HL-60 (cell line): ENCODE data around the gene CXCL13.
"Not testable (repeated sequence)": the region's sequence is repeated elsewhere in the genome, so short reads cannot be mapped to it uniquely, and the experiment has no call there.

Experiments used
- DNase-seq, 2 experiments: peaks; one replicate each; pipeline ENCODE4 v3.0.0-alpha.2; 2010 to 2020; ENCODE audit warnings: low read depth in 1 of 2, low spot score in 1 of 2
- H3K27ac ChIP-seq: fragments of 250-450 bp; sonication (Bioruptor Pico); replicated peaks from 2 replicates; pipeline ENCODE4 v1.5.1; 2020; ENCODE audit warnings: mild to moderate bottlenecking, moderate library complexity
- H3K27me3 ChIP-seq: fragments of 250-450 bp; sonication (Bioruptor Pico); 2 replicates; pipeline ENCODE4 v1.5.1; 2021; ENCODE audit warnings: mild to moderate bottlenecking, moderate library complexity; ENCODE audit not compliant: insufficient read depth, poor library complexity, severe bottlenecking
- H3K4me3 ChIP-seq: replicated peaks from 2 replicates; pipeline ENCODE4 v1.5.1; 2011; ENCODE audit warnings: mild to moderate bottlenecking, control low read depth, low read length; ENCODE audit not compliant: insufficient read depth
- GABPA ChIP-seq: IDR thresholded peaks from 2 replicates; pipeline ENCODE4 v1.6.1; 2012; ENCODE audit warnings: low read depth
- POLR2AphosphoS5 ChIP-seq: IDR thresholded peaks from 2 replicates; pipeline ENCODE4 v1.6.1; 2012; ENCODE audit warnings: low read depth
- SPI1 ChIP-seq: IDR thresholded peaks from 2 replicates; pipeline ENCODE4 v1.6.1; 2012; ENCODE audit warnings: low read depth, mild to moderate bottlenecking, borderline replicate concordance
- TF ChIP-seq, protein P1 (sequence below): IDR thresholded peaks from 2 replicates; pipeline ENCODE4 v1.6.1; 2012; ENCODE audit warnings: low read depth; ENCODE audit not compliant: insufficient replicate concordance
- TF ChIP-seq, protein P2 (sequence below): IDR thresholded peaks from one replicate; pipeline ENCODE4 v1.5.1; 2011; ENCODE audit warnings: low read length, control low read depth, inconsistent platforms; ENCODE audit not compliant: insufficient read depth

Gene CXCL13

DNA sequence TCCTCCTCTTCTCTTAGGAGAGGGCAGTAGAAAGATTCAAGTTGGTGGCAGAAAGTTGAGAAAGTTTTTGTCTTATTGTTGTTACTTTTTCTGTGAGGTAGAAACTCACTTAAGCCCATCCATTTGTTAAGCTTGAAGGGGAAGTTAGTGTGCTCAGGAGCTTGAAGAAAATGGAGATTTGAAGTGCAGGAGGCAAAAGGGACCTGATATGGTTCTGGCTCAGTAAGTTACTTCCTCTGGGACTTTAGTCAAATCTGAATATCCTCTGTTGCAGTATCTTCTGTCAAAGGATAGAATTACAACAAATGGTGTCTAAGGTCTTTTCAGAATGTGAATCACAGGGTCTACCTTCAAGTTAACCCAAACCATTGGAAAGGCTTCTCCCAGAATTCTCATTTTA lies 46.2 kb downstream of the CXCL13 start:
- DNase-seq = no peak
- H3K27ac ChIP-seq = no peak overlapping the region
- TF ChIP-seq POLR2AphosphoS5 (no peak), GABPA (no peak), SPI1 (no peak)
- TF ChIP-seq, protein P1, sequence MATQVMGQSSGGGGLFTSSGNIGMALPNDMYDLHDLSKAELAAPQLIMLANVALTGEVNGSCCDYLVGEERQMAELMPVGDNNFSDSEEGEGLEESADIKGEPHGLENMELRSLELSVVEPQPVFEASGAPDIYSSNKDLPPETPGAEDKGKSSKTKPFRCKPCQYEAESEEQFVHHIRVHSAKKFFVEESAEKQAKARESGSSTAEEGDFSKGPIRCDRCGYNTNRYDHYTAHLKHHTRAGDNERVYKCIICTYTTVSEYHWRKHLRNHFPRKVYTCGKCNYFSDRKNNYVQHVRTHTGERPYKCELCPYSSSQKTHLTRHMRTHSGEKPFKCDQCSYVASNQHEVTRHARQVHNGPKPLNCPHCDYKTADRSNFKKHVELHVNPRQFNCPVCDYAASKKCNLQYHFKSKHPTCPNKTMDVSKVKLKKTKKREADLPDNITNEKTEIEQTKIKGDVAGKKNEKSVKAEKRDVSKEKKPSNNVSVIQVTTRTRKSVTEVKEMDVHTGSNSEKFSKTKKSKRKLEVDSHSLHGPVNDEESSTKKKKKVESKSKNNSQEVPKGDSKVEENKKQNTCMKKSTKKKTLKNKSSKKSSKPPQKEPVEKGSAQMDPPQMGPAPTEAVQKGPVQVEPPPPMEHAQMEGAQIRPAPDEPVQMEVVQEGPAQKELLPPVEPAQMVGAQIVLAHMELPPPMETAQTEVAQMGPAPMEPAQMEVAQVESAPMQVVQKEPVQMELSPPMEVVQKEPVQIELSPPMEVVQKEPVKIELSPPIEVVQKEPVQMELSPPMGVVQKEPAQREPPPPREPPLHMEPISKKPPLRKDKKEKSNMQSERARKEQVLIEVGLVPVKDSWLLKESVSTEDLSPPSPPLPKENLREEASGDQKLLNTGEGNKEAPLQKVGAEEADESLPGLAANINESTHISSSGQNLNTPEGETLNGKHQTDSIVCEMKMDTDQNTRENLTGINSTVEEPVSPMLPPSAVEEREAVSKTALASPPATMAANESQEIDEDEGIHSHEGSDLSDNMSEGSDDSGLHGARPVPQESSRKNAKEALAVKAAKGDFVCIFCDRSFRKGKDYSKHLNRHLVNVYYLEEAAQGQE = no peak
- TF ChIP-seq, protein P2, sequence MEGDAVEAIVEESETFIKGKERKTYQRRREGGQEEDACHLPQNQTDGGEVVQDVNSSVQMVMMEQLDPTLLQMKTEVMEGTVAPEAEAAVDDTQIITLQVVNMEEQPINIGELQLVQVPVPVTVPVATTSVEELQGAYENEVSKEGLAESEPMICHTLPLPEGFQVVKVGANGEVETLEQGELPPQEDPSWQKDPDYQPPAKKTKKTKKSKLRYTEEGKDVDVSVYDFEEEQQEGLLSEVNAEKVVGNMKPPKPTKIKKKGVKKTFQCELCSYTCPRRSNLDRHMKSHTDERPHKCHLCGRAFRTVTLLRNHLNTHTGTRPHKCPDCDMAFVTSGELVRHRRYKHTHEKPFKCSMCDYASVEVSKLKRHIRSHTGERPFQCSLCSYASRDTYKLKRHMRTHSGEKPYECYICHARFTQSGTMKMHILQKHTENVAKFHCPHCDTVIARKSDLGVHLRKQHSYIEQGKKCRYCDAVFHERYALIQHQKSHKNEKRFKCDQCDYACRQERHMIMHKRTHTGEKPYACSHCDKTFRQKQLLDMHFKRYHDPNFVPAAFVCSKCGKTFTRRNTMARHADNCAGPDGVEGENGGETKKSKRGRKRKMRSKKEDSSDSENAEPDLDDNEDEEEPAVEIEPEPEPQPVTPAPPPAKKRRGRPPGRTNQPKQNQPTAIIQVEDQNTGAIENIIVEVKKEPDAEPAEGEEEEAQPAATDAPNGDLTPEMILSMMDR = no peak
- no peak overlapping the region for H3K4me3 ChIP-seq
- H3K27me3 ChIP-seq = peaks cover 3% of the 10 kb centered on the region

DNA sequence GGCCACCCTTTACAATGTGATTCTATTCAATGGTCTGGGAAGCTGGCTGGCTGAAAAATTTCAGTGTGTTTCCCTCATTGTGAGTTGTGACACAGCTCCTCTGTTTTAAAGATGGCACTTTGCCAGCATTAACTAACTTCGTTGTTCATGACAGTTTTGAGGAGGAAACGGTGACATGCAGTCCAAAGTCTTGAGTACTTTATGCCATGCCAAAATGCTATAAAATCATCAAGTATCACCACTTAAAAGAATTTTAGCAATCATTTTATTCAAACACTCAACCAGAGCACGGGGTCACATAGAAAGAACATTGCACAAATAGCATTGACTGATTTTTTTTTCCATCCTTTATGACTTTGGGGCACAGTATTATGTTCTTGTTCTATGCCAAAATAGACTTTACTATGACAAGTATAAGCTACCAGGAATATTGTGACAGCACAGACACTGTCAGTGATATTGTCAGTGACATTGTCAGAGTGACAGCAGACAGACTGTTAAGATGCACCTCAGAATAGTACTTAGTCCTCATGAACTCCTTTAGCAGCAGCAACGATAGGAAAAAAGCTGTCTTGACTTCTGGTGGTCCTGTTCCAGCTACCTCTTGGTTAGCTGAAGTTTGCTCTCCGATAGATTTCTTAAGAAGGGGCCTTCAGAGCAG lies 46.7 kb downstream of the CXCL13 start:
- TF ChIP-seq, protein P1 = no peak
- no peak for TF ChIP-seq POLR2AphosphoS5
- TF ChIP-seq GABPA = no peak
- no peak for TF ChIP-seq SPI1
- TF ChIP-seq, protein P2 = no peak

DNA sequence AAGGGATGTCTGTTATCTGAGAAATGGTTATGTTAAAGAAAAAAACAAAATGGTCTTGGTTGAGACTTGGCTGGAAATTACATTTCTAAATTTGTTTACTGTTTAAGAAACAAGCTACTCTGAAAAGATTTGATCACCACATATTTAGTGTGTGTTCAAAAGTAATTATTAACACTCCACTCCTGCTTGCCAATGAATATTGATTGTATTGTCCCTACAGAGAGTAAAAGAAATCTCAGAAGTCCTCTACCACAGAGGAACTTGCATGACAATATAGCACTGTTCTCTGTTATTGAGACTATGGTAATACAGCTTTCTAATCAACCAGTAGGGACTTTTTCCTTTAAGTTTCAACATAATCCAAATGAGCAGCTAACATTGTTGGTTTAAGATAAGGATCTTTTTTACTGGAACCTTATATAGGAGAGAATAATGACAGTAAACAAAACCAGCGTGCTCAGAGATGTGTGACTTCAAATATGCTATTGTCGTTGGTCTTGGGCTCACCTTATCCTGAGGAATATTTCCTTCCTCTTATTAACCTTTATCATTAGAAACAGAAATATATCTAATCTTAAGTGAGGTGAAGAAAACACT lies 47.6 kb downstream of the CXCL13 start:
- TF ChIP-seq GABPA (no peak), SPI1 (no peak), POLR2AphosphoS5 (no peak)
- TF ChIP-seq, protein P2 = no peak
- TF ChIP-seq, protein P1 = no peak
- no peak for DNase-seq
- Histone ChIP-seq H3K27me3 (peaks cover 3% of the 10 kb centered on the region), H3K27ac (no peak overlapping the region), H3K4me3 (no peak overlapping the region)

More for the DNA sequence above, 46.7 kb downstream of the CXCL13 start:
- no peak for DNase-seq
- H3K27me3 ChIP-seq = peaks cover 3% of the 10 kb centered on the region
- no peak overlapping the region for H3K4me3 ChIP-seq
- no peak overlapping the region for H3K27ac ChIP-seq

DNA sequence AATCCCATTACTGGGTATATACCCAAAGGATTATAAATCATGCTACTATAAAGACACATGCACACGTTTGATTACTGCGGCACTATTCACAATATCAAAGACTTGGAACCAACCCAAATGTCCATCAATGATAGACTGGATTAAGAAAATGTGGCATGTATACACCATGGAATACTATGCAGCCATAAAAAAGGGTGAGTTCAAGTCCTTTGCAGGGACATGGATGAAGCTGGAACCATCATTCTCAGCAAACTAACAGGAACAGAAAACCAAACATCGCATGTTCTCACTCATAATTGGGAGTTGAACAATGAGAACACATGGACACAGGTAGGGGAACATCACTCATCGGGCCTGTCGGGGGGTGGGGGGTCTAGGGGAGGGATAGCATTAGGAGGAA lies 54.7 kb downstream of the CXCL13 start:
- not testable (repeated sequence) for H3K27me3 ChIP-seq, H3K4me3 ChIP-seq, H3K27ac ChIP-seq, DNase-seq
